Trophoblast cell (in vitro differentiated cells and primary cell): Measurements from ENCODE around the gene AGBL4.

Experiments
- DNase-seq, 2 donors: peaks; one replicate each; pipeline ENCODE4 v3.0.0-alpha.2; 2016
- H2AFZ ChIP-seq: 2 replicates; pipeline ENCODE4 v1.6.1; 2013; ENCODE audit warnings: low read length, moderate library complexity, mild to moderate bottlenecking; ENCODE audit not compliant: insufficient read depth, poor library complexity
- H2AK5ac ChIP-seq: 2 replicates; pipeline ENCODE4 v1.6.1; 2013; ENCODE audit warnings: mild to moderate bottlenecking, low read length
- H2BK120ac ChIP-seq: 2 replicates; pipeline ENCODE4 v1.6.1; 2013; ENCODE audit warnings: low read length, mild to moderate bottlenecking, moderate library complexity; ENCODE audit not compliant: insufficient read depth, poor library complexity
- H2BK12ac ChIP-seq: 2 replicates; pipeline ENCODE4 v1.6.1; 2013; ENCODE audit warnings: mild to moderate bottlenecking, low read length, moderate library complexity
- H2BK5ac ChIP-seq: 2 replicates; pipeline ENCODE4 v1.6.1; 2013; ENCODE audit warnings: low read length, low read depth, moderate library complexity, mild to moderate bottlenecking; ENCODE audit not compliant: poor library complexity
- H3K14ac ChIP-seq: 2 replicates; pipeline ENCODE4 v1.6.1; 2013; ENCODE audit warnings: mild to moderate bottlenecking, low read length
- H3K18ac ChIP-seq: 2 replicates; pipeline ENCODE4 v1.6.1; 2013; ENCODE audit warnings: mild to moderate bottlenecking, low read length
- H3K23ac ChIP-seq: 2 replicates; pipeline ENCODE4 v1.6.1; 2013; ENCODE audit warnings: low read length
- H3K27ac ChIP-seq: 2 replicates; pipeline ENCODE4 v1.5.1; 2013; ENCODE audit warnings: low read depth, mild to moderate bottlenecking, inconsistent platforms, low read length, moderate library complexity
- H3K27me3 ChIP-seq: 2 replicates; pipeline ENCODE4 v1.6.1; 2013; ENCODE audit warnings: inconsistent platforms, mild to moderate bottlenecking, low read length, moderate library complexity; ENCODE audit not compliant: insufficient read depth
- H3K36me3 ChIP-seq, 2 experiments: 1 replicate in 1 of 2; 2 replicates in 1 of 2; pipeline ENCODE4 v1.6.1; 2013; ENCODE audit warnings: low read length in 2 of 2, mild to moderate bottlenecking in 2 of 2, moderate library complexity in 1 of 2; ENCODE audit not compliant: insufficient read depth in 2 of 2, control insufficient read depth in 1 of 2
- H3K4ac ChIP-seq: 2 replicates; pipeline ENCODE4 v1.6.1; 2013; ENCODE audit warnings: low read depth, mild to moderate bottlenecking, low read length, moderate library complexity
- H3K4me1 ChIP-seq, 2 experiments: 1 replicate in 1 of 2; 2 replicates in 1 of 2; pipeline ENCODE4 v1.6.1; 2013; ENCODE audit warnings: low read length in 2 of 2, mild to moderate bottlenecking in 2 of 2, moderate library complexity in 1 of 2; ENCODE audit not compliant: insufficient read depth in 2 of 2, control insufficient read depth in 1 of 2
- H3K4me2 ChIP-seq: 2 replicates; pipeline ENCODE4 v1.6.1; 2013; ENCODE audit warnings: inconsistent platforms, mild to moderate bottlenecking, low read length, moderate library complexity
- H3K4me3 ChIP-seq: 2 replicates; pipeline ENCODE4 v1.5.1; 2013; ENCODE audit warnings: mild to moderate bottlenecking, low read depth, low read length, inconsistent platforms
- H3K79me1 ChIP-seq: one replicate; pipeline ENCODE4 v1.6.1; 2013; ENCODE audit warnings: low read length
- H3K79me2 ChIP-seq: 2 replicates; pipeline ENCODE4 v1.6.1; 2013; ENCODE audit warnings: low read length, mild to moderate bottlenecking; ENCODE audit not compliant: control insufficient read depth, insufficient read depth, poor library complexity
- H3K9ac ChIP-seq: 2 replicates; pipeline ENCODE4 v1.6.1; 2013; ENCODE audit warnings: mild to moderate bottlenecking, low read length
- H3K9me3 ChIP-seq: 2 replicates; pipeline ENCODE4 v1.6.1; 2013; ENCODE audit warnings: low read depth, mild to moderate bottlenecking, control low read depth, inconsistent platforms, low read length; ENCODE audit not compliant: insufficient read depth
- H4K12ac ChIP-seq: 2 replicates; pipeline ENCODE4 v1.6.1; 2013; ENCODE audit warnings: low read depth, mild to moderate bottlenecking, low read length, moderate library complexity
- H4K8ac ChIP-seq: 2 replicates; pipeline ENCODE4 v1.6.1; 2013; ENCODE audit warnings: low read depth, mild to moderate bottlenecking, low read length, moderate library complexity
- H4K91ac ChIP-seq: one replicate; pipeline ENCODE4 v1.6.1; 2013; ENCODE audit warnings: low read depth, mild to moderate bottlenecking, low read length, moderate library complexity
- WGBS: extraction: QIAGEN DNeasy Blood & Tissue Kit; methylation state at CpG from one replicate; pipeline ENCODE4 v1.1.7; 2013; ENCODE audit warnings: missing lambda C conversion rate; ENCODE audit not compliant: insufficient read length, insufficient coverage; ENCODE audit errors: extremely low coverage; 5-methylcytosine and 5-hydroxymethylcytosine counted together

Gene AGBL4

DNA sequence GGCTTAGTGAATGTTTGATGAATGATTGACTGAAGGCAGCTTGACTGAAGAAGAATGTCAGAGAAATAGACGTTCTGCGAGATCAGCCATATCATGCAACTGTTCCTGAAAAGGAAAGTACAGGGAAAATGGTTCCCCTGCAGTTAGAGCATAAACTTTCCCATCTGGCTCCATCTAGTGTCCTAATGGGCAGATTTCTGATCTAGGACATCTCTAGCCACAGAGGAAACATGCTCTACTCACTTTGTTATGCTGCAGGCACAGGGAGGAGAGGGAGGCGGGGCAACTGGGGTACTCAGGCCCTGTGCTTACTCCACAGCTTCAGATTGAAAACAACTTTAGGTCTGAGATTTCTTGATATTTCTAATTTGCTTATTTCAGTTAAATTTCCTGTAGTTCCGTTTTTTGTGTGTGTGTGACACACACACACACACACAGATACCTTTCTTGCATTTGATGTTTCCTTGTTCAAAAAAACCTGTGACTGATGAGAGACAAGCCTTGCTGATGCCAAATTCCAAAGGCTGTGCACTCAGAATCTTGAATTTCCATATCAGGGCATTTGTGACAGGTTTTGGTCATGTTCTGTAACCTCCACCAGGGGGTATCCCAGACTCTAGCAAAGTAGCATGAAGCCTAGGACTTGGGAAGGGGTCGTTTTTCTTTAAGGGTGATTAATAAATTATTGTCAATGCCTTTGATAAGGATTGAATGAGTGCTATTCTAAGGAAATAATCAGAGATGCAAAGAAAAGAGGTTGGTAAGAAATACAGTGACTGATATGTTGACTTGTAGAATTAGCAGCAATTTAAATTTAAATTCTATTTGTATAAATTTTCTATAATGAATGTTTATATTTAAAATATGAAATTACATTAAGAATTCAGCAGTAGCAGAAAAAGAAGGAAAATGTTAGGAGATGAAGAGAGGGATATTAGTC, 1107.4 kb downstream of the AGBL4 start:
- H3K36me3 ChIP-seq = no peaks in the 10 kb centered on the region
- no peak overlapping the region for H3K14ac ChIP-seq
- H3K9ac ChIP-seq = no peak overlapping the region
- H4K8ac ChIP-seq = no peak overlapping the region
- H2BK12ac ChIP-seq = no peak overlapping the region
- no peak overlapping the region for H2AK5ac ChIP-seq
- H2AFZ ChIP-seq = no peak overlapping the region
- no peaks in the 10 kb centered on the region for H3K79me1 ChIP-seq
- H3K4me2 ChIP-seq = no peak overlapping the region
- no peaks in the 10 kb centered on the region for H3K9me3 ChIP-seq
- no peak overlapping the region for H4K12ac ChIP-seq
- no peak overlapping the region for H2BK120ac ChIP-seq
- DNase-seq = peak in 1 of 2 donors; percentile 43
- no CpG with 5 or more reads among the region's 5 CpGs for WGBS
- H2BK5ac ChIP-seq = no peak overlapping the region
- H3K23ac ChIP-seq = no peak overlapping the region
- H4K91ac ChIP-seq = no peak overlapping the region
- no peak overlapping the region for H3K4ac ChIP-seq
- H3K27ac ChIP-seq = no peak overlapping the region
- H3K4me3 ChIP-seq = no peak overlapping the region
- H3K18ac ChIP-seq = no peak overlapping the region
- no peaks in the 10 kb centered on the region for H3K27me3 ChIP-seq
- no peaks in the 10 kb centered on the region for H3K79me2 ChIP-seq
- no peaks in the 10 kb centered on the region for H3K4me1 ChIP-seq

DNA sequence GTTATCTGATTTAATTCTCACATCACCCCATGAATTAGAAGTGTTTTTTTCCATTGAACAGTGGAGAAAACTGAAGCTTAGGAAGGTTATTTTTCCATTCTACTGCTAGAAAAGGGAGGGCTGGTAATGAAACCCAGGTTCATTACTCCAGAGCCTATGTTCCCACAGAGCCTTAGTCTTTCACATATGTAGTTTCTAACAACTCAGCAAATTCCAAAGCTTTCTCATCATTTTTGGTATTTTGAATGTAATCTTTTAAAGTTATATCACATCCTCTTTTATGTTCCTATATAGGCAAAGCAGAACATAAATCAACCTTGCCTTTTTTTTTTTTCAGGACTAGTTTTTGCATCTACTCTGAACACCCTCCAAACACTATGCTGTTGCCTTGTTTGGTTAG, 1115.1 kb downstream of the AGBL4 start:
- Histone ChIP-seq H3K4me3 (no peak overlapping the region), H2AK5ac (no peak overlapping the region), H4K91ac (no peak overlapping the region), H3K79me1 (no peaks in the 10 kb centered on the region), H3K79me2 (no peaks in the 10 kb centered on the region), H2BK12ac (no peak overlapping the region), H4K8ac (no peak overlapping the region), H2BK120ac (no peak overlapping the region), H3K14ac (no peak overlapping the region), H4K12ac (no peak overlapping the region), H3K9me3 (no peaks in the 10 kb centered on the region), H3K4me1 (no peaks in the 10 kb centered on the region), H3K23ac (no peak overlapping the region), H3K4me2 (no peak overlapping the region), H2BK5ac (no peak overlapping the region), H3K9ac (no peak overlapping the region), H3K36me3 (no peaks in the 10 kb centered on the region), H2AFZ (no peak overlapping the region), H3K27ac (no peak overlapping the region), H3K27me3 (no peaks in the 10 kb centered on the region), H3K18ac (no peak overlapping the region), H3K4ac (no peak overlapping the region)
- DNase-seq = no peak

DNA sequence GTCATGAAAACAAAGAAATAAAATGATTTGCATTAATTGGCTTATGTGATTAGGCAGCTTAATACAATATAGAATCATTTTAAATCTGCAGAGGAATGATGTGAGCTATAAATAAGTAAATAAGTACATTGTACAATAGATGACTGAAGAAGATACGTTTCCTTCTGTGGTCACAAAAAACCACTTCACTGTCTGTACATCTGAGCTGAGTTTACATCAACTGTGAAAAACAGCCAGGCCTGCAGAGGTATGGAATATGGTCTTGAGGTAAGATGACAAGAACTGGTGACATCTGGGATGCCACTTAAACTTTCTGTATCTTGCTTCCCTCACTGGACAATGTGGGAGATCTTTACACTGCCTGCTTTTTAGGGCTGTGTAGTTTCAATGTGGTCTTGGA, 1117.0 kb downstream of the AGBL4 start:
- H3K4me1 ChIP-seq = no peaks in the 10 kb centered on the region
- no peaks in the 10 kb centered on the region for H3K79me2 ChIP-seq
- H2BK12ac ChIP-seq = no peak overlapping the region
- no peak overlapping the region for H4K12ac ChIP-seq
- no peak overlapping the region for H3K23ac ChIP-seq
- H4K8ac ChIP-seq = no peak overlapping the region
- H3K4me2 ChIP-seq = no peak overlapping the region
- no peaks in the 10 kb centered on the region for H3K36me3 ChIP-seq
- H3K4me3 ChIP-seq = no peak overlapping the region
- H4K91ac ChIP-seq = no peak overlapping the region
- no peak overlapping the region for H3K18ac ChIP-seq
- no peaks in the 10 kb centered on the region for H3K79me1 ChIP-seq
- H3K9ac ChIP-seq = no peak overlapping the region
- H2AFZ ChIP-seq = no peak overlapping the region
- no peaks in the 10 kb centered on the region for H3K9me3 ChIP-seq
- H2AK5ac ChIP-seq = no peak overlapping the region
- no peak overlapping the region for H3K14ac ChIP-seq
- no peak overlapping the region for H3K27ac ChIP-seq
- no peak for DNase-seq
- WGBS = no CpG with 5 or more reads among the region's 1 CpG
- H3K4ac ChIP-seq = no peak overlapping the region
- no peak overlapping the region for H2BK5ac ChIP-seq
- no peak overlapping the region for H2BK120ac ChIP-seq
- H3K27me3 ChIP-seq = no peaks in the 10 kb centered on the region

DNA sequence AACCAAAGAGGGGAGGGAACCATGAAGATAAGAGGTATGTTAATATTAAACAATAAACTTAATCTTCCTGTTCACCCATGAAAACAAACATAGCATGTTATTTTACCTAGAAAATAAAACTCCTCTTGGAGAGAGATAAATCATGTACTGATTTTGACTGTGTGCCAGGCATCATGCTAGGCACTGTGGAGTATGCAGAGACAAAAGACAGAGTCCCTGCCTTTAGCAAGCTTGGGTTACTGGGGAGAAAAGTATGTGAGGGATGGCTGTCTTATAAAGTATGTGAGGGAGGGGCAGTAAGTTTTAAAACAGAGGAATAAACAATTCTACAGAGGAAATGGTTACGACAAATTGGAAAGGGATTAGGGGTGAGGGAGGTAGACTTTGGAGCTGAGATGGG, 1117.6 kb downstream of the AGBL4 start:
- Histone ChIP-seq H3K27me3 (no peaks in the 10 kb centered on the region), H2BK5ac (no peak overlapping the region), H3K4me3 (no peak overlapping the region), H3K23ac (no peak overlapping the region), H3K18ac (no peak overlapping the region), H3K14ac (no peak overlapping the region), H3K27ac (no peak overlapping the region), H3K4me2 (no peak overlapping the region), H4K8ac (no peak overlapping the region), H4K91ac (no peak overlapping the region), H3K4ac (no peak overlapping the region), H3K9me3 (no peaks in the 10 kb centered on the region), H2BK12ac (no peak overlapping the region), H3K79me1 (no peaks in the 10 kb centered on the region), H4K12ac (no peak overlapping the region), H3K9ac (no peak overlapping the region), H3K4me1 (no peaks in the 10 kb centered on the region), H2AK5ac (no peak overlapping the region), H3K36me3 (no peaks in the 10 kb centered on the region), H3K79me2 (no peaks in the 10 kb centered on the region), H2AFZ (no peak overlapping the region), H2BK120ac (no peak overlapping the region)
- no peak for DNase-seq
- WGBS = no CpG with 5 or more reads among the region's 1 CpG
